Urothelium cell line (cell line): ENCODE measurements around the gene TAPBP.
"Not testable (repeated sequence)": the region's sequence is repeated elsewhere in the genome, so short reads cannot be mapped to it uniquely, and the experiment has no call there.

Experiments used
- DNase-seq: peaks from one replicate; pipeline ENCODE4 v3.0.0; 2011; ENCODE audit warnings: low spot score, mixed read lengths
- FAIRE-seq: peaks from 2 replicates; lab custom pipeline; 2011; peaks lifted over from hg19 to GRCh38; lab: Jason Lieb, UNC

Gene TAPBP

DNA sequence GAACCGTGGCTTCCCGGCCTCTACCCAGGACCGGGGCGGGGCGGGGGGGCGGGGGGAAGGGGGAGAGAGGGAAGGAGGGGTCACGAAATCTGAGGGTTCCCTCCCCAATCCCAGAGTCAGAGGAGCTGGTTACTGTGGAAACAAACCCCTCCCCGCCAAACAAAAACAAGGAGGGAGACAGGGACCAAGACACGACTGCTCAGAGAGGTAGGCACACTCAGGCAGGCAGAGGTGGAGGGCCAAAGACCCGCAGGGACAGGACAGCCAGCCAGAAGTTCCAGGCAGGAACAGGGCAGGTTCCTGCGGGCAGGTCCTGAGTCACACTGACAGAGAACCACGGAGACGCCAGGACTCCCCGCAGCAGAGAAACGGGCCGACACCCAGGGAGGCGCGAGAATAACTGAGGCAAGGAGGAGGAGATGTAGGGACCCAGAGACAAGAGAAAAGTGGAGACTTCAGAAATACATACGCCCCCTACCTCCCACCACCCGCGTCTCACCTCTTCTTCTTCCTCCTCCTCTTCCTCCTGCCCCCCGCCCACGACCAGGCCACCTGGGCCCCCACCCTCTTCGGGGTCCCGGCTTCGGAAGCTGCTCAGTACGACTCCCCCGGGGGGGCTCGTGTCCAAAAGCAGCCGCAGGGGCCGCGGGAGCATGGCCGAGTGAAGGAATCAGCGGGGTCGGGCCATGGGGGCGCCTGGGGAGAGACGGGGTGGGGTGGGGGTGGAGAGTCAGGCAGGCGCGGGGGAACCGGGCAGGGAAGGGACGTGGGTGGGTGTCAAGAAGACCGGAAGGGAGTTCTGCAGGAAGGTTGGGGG is 15.7 kb downstream of the TAPBP start:
- FAIRE-seq (no peak), DNase-seq (peak; percentile 82)

DNA sequence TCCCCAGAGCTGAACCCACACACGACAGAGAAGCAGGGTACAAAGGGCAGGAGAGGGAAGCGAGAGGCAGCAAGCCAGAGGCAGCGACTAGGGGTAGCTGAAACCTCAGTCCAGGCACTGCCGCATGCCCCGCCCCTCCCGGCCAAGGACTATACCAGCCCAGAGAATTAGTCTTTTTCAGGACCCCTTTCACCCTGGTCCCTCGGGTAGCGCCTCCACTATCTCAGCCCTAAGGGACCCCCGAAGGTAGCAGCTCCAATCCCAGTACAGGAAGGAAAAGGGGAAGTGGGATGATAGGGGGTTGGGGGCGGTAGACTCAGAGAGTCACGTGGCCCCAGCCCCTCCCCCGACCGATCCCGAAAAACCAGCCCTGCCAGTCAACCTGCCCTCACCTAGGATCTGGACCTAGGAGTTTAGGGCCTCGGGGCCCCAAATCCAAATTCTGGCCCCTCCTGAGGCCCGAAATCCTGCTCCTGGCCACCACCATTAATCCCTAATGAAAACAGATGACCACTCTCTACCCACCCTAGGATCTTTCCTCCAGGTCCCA is 16.4 kb downstream of the TAPBP start:
- no peak for FAIRE-seq
- DNase-seq, result peak; percentile 36

DNA sequence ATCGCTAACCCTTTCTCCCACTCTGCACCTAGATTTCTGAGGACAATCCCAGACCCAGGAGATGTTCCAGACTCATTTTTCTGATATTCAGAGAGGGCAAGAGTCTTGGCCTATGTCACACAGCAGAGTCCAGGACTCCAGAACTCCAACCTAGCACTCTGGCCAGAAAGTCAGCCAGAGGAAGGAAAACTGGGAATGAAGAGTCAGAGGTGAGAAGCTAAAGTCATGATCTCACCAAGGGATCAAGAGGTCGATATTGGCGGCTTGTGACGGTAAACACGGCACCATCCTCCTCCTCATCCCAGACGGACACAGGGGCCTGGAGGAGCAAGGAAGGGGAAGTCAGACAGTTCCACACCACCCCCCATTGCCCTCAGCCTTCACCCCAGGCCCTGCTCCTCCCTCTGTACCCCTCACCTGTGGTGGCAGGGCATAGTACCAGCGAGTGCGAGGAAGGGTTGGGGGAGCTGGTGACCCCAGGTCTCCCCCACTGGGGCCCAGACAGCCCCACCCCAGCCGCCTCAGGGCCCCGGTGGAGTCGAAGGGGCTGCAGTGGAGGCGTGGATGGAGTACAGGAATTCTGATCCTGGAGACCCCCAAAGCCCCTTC is 17.0 kb downstream of the TAPBP start:
- no peak for FAIRE-seq
- no peak for DNase-seq

DNA sequence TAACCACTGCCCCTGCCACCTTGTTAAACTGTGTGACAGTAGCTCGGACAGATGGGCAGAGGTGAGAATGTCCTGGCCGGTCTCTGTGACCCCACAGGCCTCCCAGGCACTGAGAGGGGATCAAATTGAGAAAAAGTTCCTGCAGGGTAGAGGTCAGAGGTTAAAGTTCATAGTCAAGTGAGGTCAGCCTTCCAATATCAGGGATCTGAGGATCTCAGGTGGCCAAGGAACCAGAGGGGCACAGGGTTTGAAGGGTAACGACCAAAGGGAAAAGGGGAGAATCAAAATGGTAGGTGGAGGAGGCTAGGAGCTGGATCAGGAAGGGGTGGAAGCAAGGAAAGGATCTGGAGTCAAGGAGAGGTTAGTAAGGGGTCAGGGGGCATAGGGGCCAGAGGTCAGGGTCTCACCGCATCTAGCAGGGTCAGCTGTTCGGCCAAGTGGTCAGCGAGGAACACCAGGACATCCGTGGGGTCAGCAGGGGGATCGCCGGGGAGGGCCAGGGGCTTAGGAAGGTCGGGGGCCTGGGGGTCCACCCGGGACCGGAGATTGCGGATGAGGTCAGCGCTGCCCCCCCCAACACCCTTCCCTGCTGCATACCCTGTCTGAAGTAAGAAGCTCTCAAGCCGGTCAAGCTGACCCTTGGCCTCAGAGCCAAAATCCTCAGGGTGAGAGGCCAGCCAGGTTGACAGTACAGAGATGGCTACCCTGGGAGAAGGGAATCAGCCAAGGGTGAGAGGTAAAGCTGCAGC is 18.1 kb downstream of the TAPBP start:
- DNase-seq (no peak), FAIRE-seq (no peak)

DNA sequence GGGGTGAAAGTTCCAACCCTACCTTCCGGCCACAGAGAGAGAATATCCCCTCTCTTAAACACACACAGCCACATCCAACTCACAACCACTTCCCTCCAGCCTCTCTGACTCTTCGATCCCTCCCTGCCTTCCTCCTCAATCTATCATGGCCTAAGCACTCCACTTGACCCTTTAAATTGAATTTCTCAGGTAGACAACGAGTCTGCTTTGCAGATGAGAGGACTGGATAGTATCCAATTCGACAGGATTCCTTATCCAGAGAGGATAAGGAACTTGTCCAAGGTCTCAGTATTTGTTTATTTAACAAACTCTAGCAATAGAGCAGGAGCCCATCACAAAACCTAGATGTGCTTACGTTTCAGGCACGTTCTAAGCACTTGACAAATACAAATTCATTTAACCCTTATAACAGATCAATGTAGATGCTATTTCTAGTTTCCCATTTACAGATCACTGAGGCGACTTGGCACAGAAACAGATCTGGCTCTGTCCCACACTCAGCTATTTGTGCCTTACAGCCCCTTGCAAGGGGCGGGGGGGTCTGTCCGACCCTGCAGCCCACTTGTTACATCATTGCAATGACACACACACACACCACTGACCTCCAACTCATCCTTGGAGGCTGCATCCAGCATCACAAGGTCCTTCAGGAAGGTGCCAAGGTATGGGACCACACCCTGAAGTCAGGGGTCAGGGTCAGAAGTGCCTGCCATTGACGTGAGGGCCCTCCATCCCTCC is 19.6 kb downstream of the TAPBP start:
- FAIRE-seq, result no peak

DNA sequence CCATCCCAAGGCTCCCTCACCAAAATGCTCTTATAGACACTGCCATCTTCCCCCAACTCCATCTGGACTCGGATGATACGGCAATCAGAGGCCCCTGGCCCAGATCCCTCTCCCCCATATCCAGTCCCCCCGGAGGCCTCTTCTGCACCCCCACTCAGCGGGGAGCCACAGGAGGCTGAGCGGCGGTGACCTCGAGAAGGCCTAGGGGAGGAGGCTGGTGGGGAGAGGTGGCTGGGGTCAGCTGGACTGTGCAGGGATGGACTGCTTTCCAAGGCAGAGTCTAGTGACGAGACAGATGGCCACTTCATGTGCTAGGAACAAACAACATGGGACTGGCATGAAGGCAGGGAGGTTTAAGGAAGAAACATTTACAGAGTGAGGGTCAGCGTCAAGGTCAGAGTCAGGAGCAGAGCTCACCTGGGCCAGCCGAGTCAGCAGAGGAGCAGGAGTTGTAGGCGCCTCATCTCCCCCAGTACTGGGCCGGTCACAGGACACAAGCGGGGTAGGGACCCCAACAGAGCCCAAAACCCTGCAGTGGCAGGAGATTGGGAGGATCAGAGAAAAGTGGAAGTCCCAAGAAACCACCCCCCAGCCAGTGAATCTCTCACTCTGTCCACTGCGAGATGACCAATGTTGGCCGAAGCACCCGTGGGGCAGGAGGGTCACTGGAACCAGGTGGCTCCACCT is 20.7 kb downstream of the TAPBP start:
- FAIRE-seq (no peak), DNase-seq (no peak)

More for the DNA sequence above, 19.6 kb downstream of the TAPBP start:
- no peak for DNase-seq

DNA sequence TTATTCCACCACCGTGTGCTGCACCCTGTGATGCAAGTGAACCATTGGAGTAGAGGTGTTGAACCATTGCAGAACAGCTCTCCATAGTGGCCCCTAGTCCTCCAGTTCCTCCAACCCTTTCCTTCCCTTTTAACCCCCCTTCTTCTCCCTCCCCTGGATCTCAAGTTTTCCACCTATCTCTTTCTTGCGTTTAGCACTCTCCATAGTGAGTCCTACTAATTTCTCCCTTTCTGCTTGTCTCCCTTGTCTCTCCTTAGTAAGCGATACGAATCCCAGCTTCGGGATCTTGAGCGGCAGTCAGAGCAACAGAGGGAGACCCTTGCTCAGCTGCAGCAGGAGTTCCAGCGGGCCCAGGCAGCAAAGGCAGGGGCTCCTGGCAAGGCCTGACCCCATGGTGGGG is 23.4 kb downstream of the TAPBP start:
- DNase-seq (no peak), FAIRE-seq (no peak)

DNA sequence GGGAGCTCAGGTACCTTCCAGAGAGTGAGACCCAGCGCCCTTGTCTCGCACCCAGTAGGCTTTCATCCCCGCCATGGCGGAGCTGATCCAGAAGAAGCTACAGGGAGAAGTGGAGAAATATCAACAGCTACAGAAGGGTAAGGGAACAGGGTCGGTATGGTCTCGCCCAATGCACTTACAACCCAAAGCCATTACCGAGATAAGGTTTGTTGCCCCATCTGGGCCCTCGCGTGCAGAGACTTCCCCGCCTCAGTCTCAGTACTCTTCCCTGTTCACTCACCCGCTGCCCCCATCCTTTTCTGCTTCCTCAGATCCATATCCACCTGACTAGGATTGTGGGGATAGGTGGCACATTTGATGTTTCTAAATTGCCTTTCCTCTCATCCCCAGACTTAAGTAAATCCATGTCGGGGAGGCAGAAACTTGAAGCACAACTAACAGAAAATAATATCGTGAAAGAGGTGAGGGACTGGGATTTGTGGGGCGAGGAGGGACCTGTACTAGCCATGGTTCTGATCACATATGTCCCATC is 24.0 kb downstream of the TAPBP start:
- DNase-seq (no peak), FAIRE-seq (no peak)

DNA sequence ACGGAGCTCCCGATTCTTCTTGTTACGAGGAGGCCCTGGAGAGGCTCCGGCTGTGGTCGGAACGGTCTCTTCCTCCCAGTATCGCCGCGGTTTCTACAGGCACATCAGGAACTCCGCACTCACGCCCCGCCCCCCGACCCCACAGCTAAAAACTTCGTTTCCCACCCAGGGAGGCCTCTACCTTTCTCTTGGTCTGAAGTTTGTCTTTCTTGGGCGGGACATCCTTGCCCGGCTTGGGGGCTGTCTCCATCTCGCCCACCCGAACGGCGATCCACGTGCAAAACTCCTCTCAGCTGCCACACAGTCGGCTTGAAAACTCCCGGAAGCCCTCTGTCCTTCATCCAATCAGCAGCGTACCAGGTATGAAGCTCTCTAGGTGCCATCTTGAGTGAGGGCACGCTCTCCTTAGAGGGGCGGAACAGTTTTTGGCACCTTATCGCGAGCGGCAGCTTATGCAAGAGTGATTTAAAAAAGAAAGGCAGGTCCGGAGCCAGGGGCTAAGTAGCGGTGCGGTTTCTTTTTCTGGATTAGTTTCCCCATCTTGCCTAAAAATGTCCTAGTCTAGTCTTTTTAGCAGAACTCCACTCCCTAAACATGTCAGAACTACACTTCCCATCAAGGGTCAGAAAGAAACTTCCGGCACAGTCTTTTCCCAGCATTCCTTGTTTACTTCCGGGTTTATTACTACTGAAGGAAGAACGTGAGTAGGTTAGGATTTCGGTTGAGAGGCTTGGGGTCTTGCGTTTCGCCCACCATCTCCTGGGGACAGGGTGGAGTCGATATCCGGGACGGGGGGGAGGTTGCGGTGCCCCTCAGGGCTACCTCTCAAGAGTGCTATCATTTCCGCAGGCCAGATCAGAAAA is 24.7 kb downstream of the TAPBP start, which contains the start of the genes PFDN6 and WDR46:
Gene PFDN6, plus strand, starts transcription at position 681 of the 863 bp plus-strand sequence. CDS start 256 bp downstream, outside the sequence.
Gene WDR46, minus strand, starts transcription at position 319 of the 863 bp plus-strand sequence. Its CDS starts 69 bp downstream, at position 250.
- no peak for FAIRE-seq

DNA sequence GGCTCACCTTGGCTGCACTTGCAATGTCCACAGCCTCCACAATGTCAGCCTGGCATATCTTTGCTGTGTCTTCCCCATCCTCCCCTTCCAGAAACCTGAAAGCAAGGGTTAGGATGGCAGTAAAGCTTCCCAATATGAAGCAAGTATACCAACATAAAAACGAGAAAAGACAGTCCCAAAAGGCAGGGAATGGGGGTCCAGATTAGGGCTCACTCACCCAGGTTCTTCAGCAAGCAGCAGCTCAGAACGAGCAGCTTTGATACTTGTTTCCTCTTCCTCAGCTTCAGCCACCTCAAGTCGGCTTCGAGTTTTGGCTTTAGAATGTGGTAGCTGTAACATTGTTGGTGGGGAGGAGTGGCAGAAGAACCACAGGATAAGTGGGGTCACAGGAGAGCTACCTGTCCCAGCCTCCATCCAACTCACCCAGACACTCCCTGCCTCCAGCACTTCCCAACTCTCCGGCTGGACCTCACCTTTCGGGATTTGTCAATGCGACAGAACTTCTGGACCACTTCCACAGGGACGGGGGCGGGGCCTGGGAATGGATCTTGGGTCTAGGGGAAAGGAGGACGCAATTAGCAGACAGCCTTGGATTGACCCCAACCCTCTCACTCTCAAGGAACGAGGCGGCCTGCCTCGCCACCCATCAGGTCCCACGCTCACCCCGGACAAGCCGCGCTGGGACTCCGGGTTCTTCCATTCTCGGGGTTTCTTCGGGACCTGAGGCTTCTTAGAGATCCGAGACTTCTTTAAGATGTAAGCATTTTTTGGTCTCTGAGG is 25.5 kb downstream of the TAPBP start:
- DNase-seq (no peak), FAIRE-seq (no peak)

More for the DNA sequence above, 24.7 kb downstream of the TAPBP start, which contains the start of the genes PFDN6 and WDR46:
- DNase-seq, result peak; percentile 92

DNA sequence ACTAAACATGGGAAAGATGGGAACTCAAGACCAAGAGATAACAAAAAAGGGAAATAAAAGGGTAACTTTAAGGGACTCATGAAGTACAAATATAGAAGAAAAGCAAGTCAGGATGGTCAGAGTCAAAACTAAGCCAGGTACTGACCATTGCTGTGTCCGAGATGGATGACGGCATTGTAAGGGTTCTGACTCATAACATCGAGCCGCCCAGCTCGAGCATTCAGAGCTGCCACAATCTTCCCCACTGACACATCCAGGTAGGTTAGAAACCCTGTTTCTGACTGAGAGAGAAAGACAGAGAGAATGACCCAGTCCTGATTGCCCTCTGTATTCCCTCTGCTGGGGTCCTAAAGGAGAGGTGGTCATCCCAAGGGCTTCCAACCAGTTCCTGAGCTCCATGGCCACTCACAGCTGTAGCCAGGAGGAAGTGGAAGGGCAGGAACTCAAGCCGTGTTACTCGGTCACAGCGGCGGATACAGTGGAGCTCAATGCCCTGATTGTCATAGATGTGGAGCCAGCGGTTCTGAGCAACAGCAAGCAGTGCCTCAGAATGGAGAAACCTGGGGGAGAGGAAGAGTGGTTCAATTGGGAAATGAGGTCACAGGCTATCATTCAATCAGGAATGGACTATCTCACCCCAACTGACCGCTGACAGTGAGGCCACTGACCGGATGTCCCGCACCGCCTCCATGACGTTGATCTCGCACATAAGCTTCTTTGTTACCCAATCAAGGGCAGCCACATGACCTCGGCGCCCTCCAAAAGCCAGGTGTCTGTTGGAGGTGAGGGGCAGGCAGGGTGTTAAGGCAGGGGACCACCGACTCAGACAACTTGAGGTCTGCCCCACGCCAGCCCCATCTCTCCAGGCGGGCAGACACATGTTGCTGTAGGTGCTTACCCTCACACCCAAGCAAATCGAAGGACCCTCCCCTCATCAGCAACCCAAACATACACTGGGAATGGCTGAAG is 26.6 kb downstream of the TAPBP start:
- DNase-seq (no peak), FAIRE-seq (no peak)

DNA sequence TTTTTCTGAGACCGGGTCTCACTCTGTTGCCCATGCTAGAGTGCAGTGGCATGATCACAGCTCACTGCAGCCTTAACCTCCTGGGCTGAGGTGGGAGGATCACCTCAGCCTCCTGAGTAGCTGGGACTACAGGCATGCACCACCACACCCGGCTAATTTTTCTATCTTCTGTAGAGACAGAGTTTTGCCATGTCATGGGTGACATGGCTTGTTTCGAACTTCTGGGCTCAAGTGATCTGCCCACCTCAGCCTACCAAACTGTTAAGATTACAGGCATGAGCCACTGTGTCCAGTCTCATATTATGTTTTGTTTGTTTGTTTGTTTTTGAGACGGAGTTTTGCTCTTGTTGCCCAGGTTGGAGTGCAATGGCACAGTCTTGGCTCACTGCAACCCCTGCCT is 28.7 kb downstream of the TAPBP start:
- FAIRE-seq, DNase-seq: not testable (repeated sequence)

DNA sequence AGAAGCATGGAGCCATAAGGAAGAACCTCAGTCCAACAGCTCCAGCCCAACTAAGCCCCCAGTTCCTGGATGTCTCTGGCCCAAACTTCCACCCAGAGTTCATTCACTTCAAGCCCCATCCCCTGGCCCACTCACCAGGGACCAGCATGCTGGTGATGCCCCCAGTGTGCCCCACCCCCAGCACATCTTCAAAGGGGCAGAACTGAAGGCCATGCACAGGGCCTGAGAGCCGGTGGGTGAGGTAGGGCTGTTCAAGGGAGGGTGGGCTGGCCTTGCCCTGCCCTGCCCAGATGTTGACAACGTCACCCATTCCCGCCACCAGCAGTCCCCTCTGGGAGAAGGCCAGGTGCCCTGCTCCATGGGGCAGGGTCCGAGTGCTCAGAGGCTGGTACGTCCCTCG is 33.3 kb downstream of the TAPBP start:
- DNase-seq, result no peak
- FAIRE-seq, result no peak

DNA sequence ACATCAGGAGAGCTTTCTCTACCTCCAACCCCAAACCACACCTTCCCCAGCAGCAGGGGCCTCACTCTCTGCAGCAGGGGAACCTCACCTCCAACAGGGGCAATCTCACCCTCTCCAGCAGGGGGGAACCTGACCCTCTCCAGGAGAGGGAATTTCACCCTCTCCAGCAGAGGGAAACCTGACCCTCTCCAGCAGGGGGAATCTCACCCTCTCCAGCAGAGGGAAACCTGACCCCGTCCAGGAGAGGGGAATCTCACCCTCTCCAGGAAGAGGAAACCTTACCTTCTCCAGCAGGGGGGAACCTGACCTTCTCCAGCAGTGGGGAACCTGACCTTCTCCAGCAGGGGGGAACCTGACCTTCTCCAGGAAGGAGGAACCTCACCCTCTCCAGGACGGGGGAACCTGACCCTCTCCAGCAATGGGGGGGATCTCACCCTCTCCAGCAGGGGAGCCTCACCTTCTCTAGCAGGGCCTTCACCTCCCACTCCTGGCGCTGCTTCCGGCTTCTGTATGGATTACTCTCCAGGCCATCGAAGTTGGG is 33.8 kb downstream of the TAPBP start:
- DNase-seq (peak; percentile 60), FAIRE-seq (no peak)

DNA sequence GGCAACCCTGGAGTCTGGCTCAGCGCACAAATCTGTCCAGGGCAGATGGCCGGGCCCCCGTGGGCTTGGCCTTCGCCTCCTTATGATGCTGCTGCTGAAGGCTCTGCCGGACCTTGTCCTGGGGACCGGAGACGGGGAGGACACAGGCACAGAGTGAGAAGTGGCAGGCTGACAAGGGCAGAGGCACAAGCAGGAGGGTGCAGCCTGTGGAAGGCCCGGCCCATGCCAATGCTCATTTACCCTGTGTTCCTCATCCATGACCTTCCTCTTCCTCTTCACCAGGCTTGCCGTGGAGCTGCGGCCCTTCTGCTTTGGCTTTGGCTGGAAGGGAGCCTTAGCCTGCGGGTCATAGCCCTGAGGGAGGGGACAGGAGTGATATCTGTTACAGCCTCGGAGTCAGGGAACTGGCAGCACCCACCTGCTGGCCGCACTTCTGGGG is 34.6 kb downstream of the TAPBP start:
- no peak for FAIRE-seq
- no peak for DNase-seq

DNA sequence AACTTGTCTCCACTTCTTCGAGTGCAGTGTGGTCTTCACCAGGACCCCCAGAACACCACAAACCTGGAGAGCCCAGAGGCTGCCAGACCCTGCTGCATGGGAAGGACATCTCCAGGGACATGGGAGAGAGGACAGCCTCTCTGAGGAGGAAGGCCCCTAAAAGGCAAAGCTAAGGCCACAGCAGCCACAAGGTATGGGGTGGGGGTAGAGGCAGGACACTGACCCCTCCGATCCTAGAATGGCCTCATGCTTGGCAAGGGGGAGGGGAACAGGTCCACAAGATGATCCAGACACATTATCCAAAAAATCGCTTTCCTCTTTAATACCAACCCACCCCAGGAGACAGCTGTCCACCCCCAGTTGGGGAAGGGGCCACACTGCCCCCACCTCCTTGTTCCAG is 35.1 kb downstream of the TAPBP start:
- no peak for FAIRE-seq

More for the DNA sequence above, 35.1 kb downstream of the TAPBP start:
- DNase-seq, result no peak
